Thoracic aorta (tissue), 2 donors: ENCODE results near the gene CSF3. TPM values are rescaled to one million over a fixed set of nuclear protein-coding genes. Genes with fewer than 3 reads are reported as not detected.

Experiments used
- ATAC-seq: fragments of 150-250 bp; one replicate; pipeline ENCODE4 v1.8.0; 2017; ENCODE audit warnings: low read depth; ENCODE audit not compliant: insufficient number of reproducible peaks, low FRiP score
- DNase-seq: peaks from one replicate; pipeline ENCODE4 v3.0.0-alpha.2; 2020; ENCODE audit warnings: low spot score
- H3K27ac ChIP-seq, 2 donors: fragments of 200-600 bp; sonication (generic); 1 replicate in 1 of 2; 2 replicates in 1 of 2; pipeline ENCODE4 v1.5.1; 2016; ENCODE audit warnings: mild to moderate bottlenecking in 2 of 2, moderate library complexity in 2 of 2
- H3K27me3 ChIP-seq: fragments of 200-600 bp; sonication (generic); replicated peaks from 2 replicates; pipeline ENCODE4 v1.6.0; 2016; ENCODE audit warnings: mild to moderate bottlenecking; ENCODE audit not compliant: insufficient read depth
- H3K36me3 ChIP-seq: fragments of 200-600 bp; sonication (generic); one replicate; pipeline ENCODE4 v1.5.1; 2016
- H3K4me1 ChIP-seq, 2 donors: fragments of 200-600 bp; sonication (generic); 1 replicate in 1 of 2; 2 replicates in 1 of 2; pipeline versions ENCODE4 v1.5.1 to v1.6.0; 2016; ENCODE audit warnings: low read depth in 2 of 2, mild to moderate bottlenecking in 1 of 2; ENCODE audit not compliant: control insufficient read depth in 1 of 2
- H3K4me3 ChIP-seq: fragments of 200-600 bp; sonication (generic); 2 replicates; pipeline ENCODE4 v1.5.1; 2016; ENCODE audit warnings: mild to moderate bottlenecking
- H3K9me3 ChIP-seq: fragments of 200-600 bp; sonication (generic); 2 replicates; pipeline ENCODE4 v1.5.1; 2016
- CTCF ChIP-seq: fragments of 200-600 bp; sonication (generic); IDR thresholded peaks from one replicate; pipeline ENCODE4 v1.5.1; 2019; ENCODE audit warnings: antibody characterized with exemption
- total RNA-seq, 2 donors: library from RNA; depleted of rRNA; stranded (reverse); fragments of >200 nt; gene quantifications; one replicate each; pipeline versions ENCODE4 v1.1.0 to v1.2.3, GENCODE V29; 2016

Gene CSF3
- total RNA-seq, 2 donors from 2014 or later: 43.2 TPM; not detected in 1

- Histone ChIP-seq H3K27me3 (no peaks in the 10 kb centered on the region), H3K9me3 (no peaks in the 10 kb centered on the region), H3K4me1 (peaks cover 7 to 38% of the 10 kb centered on the region in 2 donors), H3K4me3 (no peak overlapping the region), H3K36me3 (peaks cover 4% of the 10 kb centered on the region), H3K27ac (no peak overlapping the region)
- no peak for DNase-seq
- no peak for ATAC-seq
- TF ChIP-seq CTCF: no peak
Measured at GRCh38 chr17:40015998-40016985, 1.1 kb downstream of the CSF3 start.

- Histone ChIP-seq H3K36me3 (peaks cover 12% of the 10 kb centered on the region), H3K27ac (no peak overlapping the region), H3K9me3 (no peaks in the 10 kb centered on the region), H3K27me3 (no peaks in the 10 kb centered on the region), H3K4me3 (no peak overlapping the region), H3K4me1 (peaks cover 7 to 46% of the 10 kb centered on the region in 2 donors)
- TF ChIP-seq CTCF: no peak
- DNase-seq: no peak
- ATAC-seq: no peak
Measured at GRCh38 chr17:40017422-40018080, 2.3 kb downstream of the CSF3 start.

- H3K27me3 ChIP-seq: no peaks in the 10 kb centered on the region
Measured at GRCh38 chr17:40018211-40019121, 3.2 kb downstream of the CSF3 start.

GRCh38 chr17:40019140-40019991 is 4.1 kb downstream of the CSF3 start:
- H3K27me3 ChIP-seq: no peaks in the 10 kb centered on the region
- peaks cover 7 to 60% of the 10 kb centered on the region in 2 donors for H3K4me1 ChIP-seq
- TF ChIP-seq CTCF: no peak
- H3K36me3 ChIP-seq: peaks cover 15% of the 10 kb centered on the region
- no peak for DNase-seq
- H3K9me3 ChIP-seq: no peaks in the 10 kb centered on the region
- ATAC-seq: no peak
- H3K4me3 ChIP-seq: no peak overlapping the region
- H3K27ac ChIP-seq: peak overlapping the region; percentile 7 to 47

More at GRCh38 chr17:40018211-40019121, 3.2 kb downstream of the CSF3 start:
- no peak for DNase-seq
- peaks cover 15% of the 10 kb centered on the region for H3K36me3 ChIP-seq
- no peak overlapping the region for H3K4me3 ChIP-seq
- H3K9me3 ChIP-seq: no peaks in the 10 kb centered on the region
- H3K27ac ChIP-seq: peak overlapping the region; percentile 7 to 47
- H3K4me1 ChIP-seq: peaks cover 7 to 52% of the 10 kb centered on the region in 2 donors
- TF ChIP-seq CTCF: no peak
- no peak for ATAC-seq
